HEK293T (cell line): ENCODE data around the gene RBM38.

ENCODE experiments used
- CTCF ChIA-PET: fragments of 350-600 bp; formaldehyde crosslinking; extraction: SDS; loops from one replicate; lab custom pipeline; 2021; ENCODE audit warnings: antibody characterized with exemption, inconsistent platforms; lab: Yijun Ruan, JAX
- POLR2A ChIA-PET: fragments of 350-600 bp; formaldehyde crosslinking; extraction: SDS; loops from one replicate; lab custom pipeline; 2020; ENCODE audit warnings: antibody characterized with exemption, inconsistent platforms; lab: Yijun Ruan, JAX
- DNase-seq: peaks from one replicate; pipeline ENCODE4 v3.0.0; 2012; ENCODE audit warnings: mixed read lengths; ENCODE audit errors: extremely low spot score
- ARNT ChIP-seq: fragments of 450-650 bp; IDR thresholded peaks from 2 replicates; pipeline ENCODE4 v1.6.1; 2017; ENCODE audit warnings: mild to moderate bottlenecking
- BHLHE40 ChIP-seq: fragments of 450-650 bp; IDR thresholded peaks from 2 replicates; pipeline ENCODE4 v1.6.1; 2016; ENCODE audit warnings: mild to moderate bottlenecking, moderate library complexity, borderline replicate concordance
- CTBP1 ChIP-seq: fragments of 450-650 bp; IDR thresholded peaks from 2 replicates; pipeline ENCODE4 v1.6.1; 2016; ENCODE audit warnings: borderline replicate concordance
- ELF4 ChIP-seq: fragments of 450-650 bp; IDR thresholded peaks from 2 replicates; pipeline ENCODE4 v1.6.1; 2017; ENCODE audit warnings: antibody characterized with exemption
- FOXA1 ChIP-seq: fragments of 450-650 bp; IDR thresholded peaks from 2 replicates; pipeline ENCODE4 v1.6.1; 2016; ENCODE audit warnings: mild to moderate bottlenecking
- FOXK2 ChIP-seq: fragments of 450-650 bp; IDR thresholded peaks from 2 replicates; pipeline ENCODE4 v1.6.1; 2016; ENCODE audit warnings: mild to moderate bottlenecking
- FOXM1 ChIP-seq: fragments of 450-650 bp; IDR thresholded peaks from 2 replicates; pipeline ENCODE4 v1.6.1; 2017; ENCODE audit warnings: mild to moderate bottlenecking, borderline replicate concordance
- HDGF ChIP-seq: fragments of 450-650 bp; IDR thresholded peaks from 2 replicates; pipeline ENCODE4 v1.6.1; 2017; ENCODE audit warnings: antibody characterized with exemption, borderline replicate concordance
- L3MBTL2 ChIP-seq: fragments of 450-650 bp; conservative IDR thresholded peaks from 2 replicates; pipeline ENCODE4 v1.6.1; 2016; ENCODE audit warnings: mild to moderate bottlenecking
- LEF1 ChIP-seq: fragments of 450-650 bp; IDR thresholded peaks from 2 replicates; pipeline ENCODE4 v1.6.1; 2017; ENCODE audit warnings: mild to moderate bottlenecking, borderline replicate concordance
- NFRKB ChIP-seq: fragments of 450-650 bp; IDR thresholded peaks from 2 replicates; pipeline ENCODE4 v1.6.1; 2016; ENCODE audit warnings: mild to moderate bottlenecking, moderate library complexity
- PKNOX1 ChIP-seq: fragments of 450-650 bp; IDR thresholded peaks from 2 replicates; pipeline ENCODE4 v1.6.1; 2016
- SP1 ChIP-seq: fragments of 450-650 bp; IDR thresholded peaks from 2 replicates; pipeline ENCODE4 v1.6.1; 2017
- SUZ12 ChIP-seq: fragments of 450-650 bp; IDR thresholded peaks from 2 replicates; pipeline ENCODE4 v1.6.1; 2016; ENCODE audit warnings: mild to moderate bottlenecking
- TARDBP ChIP-seq: fragments of 450-650 bp; IDR thresholded peaks from 2 replicates; pipeline ENCODE4 v1.6.1; 2016
- ZNF384 ChIP-seq: fragments of 450-650 bp; IDR thresholded peaks from 2 replicates; pipeline ENCODE4 v1.6.1; 2016

The RBM38 gene

DNA sequence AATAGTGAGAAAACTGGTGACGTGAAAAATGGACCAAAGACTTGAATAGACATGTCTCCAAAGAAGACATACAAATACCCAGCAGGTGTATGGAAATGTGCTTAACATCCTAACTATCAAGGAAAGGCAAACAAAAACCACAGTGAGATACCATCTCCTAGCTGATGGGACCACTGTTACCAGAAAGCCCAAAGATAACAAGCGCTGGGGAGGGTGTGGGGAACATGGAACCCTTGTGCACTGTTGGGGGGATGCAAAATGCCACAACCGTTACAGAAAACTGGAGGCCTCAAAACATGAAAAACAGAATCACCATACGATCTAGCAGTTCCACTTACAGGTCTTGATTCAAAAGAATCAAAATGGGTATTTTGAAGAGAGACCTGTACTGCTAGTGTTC lies 19.8 kb upstream of the RBM38 start:
- no peak for DNase-seq
- CTCF ChIA-PET, result no interaction called here
- TF ChIP-seq SP1 (no peak), L3MBTL2 (no peak), LEF1 (no peak), HDGF (no peak), PKNOX1 (no peak), SUZ12 (no peak), NFRKB (no peak), FOXM1 (no peak), ZNF384 (no peak), TARDBP (no peak), ELF4 (no peak), ARNT (no peak), BHLHE40 (no peak), FOXA1 (no peak), CTBP1 (no peak), FOXK2 (no peak)
- POLR2A ChIA-PET, result no interaction called here

DNA sequence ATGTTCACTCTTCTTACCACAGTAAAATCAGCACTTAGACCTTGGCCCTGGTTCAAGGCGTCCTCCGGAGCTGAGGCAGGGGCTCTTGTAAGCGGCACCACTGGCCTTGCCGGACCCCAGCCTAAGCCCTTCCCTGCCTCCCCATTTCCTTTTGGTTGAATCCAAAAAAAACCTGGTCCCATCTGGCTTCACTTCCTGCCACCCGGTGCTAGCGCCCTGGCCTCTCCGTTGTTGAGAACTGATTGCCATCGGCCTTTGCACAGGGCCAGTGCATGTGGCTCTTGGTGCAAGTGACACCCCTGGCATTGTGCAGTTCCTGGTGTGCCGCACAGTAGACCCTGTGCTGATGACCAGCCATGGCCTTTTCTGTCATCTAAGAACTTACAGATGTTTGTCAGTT lies 19.0 kb upstream of the RBM38 start:
- CTCF ChIA-PET, result no interaction called here
- POLR2A ChIA-PET, result no interaction called here
- TF ChIP-seq CTBP1, result no peak
- no peak for DNase-seq

- no peak for DNase-seq
- ChIA-PET POLR2A (no interaction called here), CTCF (no interaction called here)
- TF ChIP-seq FOXK2, result no peak
- TF ChIP-seq FOXA1, result no peak
- no peak for TF ChIP-seq FOXM1
- no peak for TF ChIP-seq ZNF384
- no peak for TF ChIP-seq CTBP1
- TF ChIP-seq SUZ12, result no peak
- TF ChIP-seq BHLHE40, result no peak
- no peak for TF ChIP-seq ELF4
- no peak for TF ChIP-seq TARDBP
- TF ChIP-seq ARNT, result no peak
- TF ChIP-seq HDGF, result no peak
- no peak for TF ChIP-seq NFRKB
- no peak for TF ChIP-seq SP1
- TF ChIP-seq L3MBTL2, result no peak
- no peak for TF ChIP-seq LEF1
Measured at GRCh38 chr20:57372581-57373350, 18.4 kb upstream of the RBM38 start.

- POLR2A ChIA-PET, result no interaction called here
- TF ChIP-seq ELF4, result no peak
- TF ChIP-seq SP1, result no peak
- CTCF ChIA-PET, result no interaction called here
- no peak for DNase-seq
Measured at GRCh38 chr20:57374343-57374930, 16.8 kb upstream of the RBM38 start.

DNA sequence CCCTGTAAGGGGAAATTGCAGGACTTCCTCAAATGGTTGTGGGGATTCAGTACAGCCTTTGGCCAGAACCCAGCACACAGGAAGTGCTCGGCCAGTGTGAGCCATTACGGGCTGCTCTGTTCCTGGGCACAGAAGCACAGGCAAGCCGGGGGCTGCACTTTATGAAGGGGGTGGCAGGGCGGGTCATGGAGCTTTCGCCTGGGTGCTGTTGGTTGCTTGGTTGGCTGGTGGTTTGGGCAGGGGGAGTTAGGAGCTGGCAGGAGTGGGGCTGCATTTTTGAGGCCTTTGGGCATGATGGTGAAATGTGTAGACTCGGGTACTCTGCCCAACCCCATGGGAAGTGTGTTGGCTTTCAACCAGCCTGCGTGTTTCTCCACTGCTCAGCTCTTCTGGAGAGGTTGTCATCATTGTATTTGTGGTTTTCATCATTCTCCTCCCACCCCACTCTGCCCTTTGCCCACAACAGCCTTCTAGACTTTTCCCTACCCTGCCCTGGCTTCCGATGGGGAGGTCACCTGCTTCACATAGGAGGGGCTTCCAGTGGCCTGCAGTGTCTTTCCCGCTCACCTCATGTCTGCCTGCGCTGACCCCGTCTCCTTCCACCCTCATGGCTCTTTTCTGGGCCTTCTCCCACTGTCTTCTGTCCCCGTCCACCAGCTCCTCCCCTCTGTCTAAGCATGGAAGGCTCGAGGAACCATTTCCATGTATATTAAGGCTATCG lies 16.1 kb upstream of the RBM38 start:
- ChIA-PET CTCF (no interaction called here), POLR2A (interaction anchor here (0.9 kb wide), 1 partner anchor 16 kb away, joined by 5 read pairs; the partner anchor contains the start of gene RBM38)
- DNase-seq, result no peak
- TF ChIP-seq ELF4 (no peak), SP1 (no peak), CTBP1 (no peak), NFRKB (no peak), PKNOX1 (no peak), SUZ12 (no peak), L3MBTL2 (no peak), ARNT (no peak), FOXM1 (no peak), BHLHE40 (no peak), LEF1 (no peak), FOXA1 (no peak), TARDBP (no peak), ZNF384 (no peak), FOXK2 (no peak), HDGF (no peak)

GRCh38 chr20:57375652-57376230 lies 15.5 kb upstream of the RBM38 start:
- TF ChIP-seq FOXM1 (no peak), HDGF (no peak), NFRKB (no peak), ELF4 (no peak), ARNT (no peak), BHLHE40 (no peak), ZNF384 (no peak), LEF1 (no peak), L3MBTL2 (no peak), FOXK2 (no peak), CTBP1 (no peak), PKNOX1 (no peak)
- POLR2A ChIA-PET, result interaction anchor here (0.9 kb wide), 1 partner anchor 15 kb away, joined by 5 read pairs; the partner anchor contains the start of gene RBM38
- DNase-seq, result no peak
- CTCF ChIA-PET, result no interaction called here
